Stimulated activated CD8-positive, alpha-beta memory T cell treated with anti-CD3 and anti-CD28 coated beads, Interleukin-2, amount 100 ng/mL, for 1 hour (primary cell): ENCODE results near the gene COL3A1.

Source experiments
- DNase-seq, 2 donors: peaks; one replicate each; pipeline ENCODE4 v3.0.0-alpha.2; 2020; ENCODE audit warnings: low read depth in 2 of 2

COL3A1 gene

GRCh38 chr2:188974164-188974563 lies at the start of gene COL3A1:
COL3A1 (plus strand) TSS chr2:188974373; CDS start chr2:188974490, 117 bp downstream.
- DNase-seq, result no peak

GRCh38 chr2:188928643-188929042 lies 45.5 kb upstream of the COL3A1 start:
- no peak for DNase-seq

- no peak for DNase-seq
These were observed 42.8 kb upstream of the COL3A1 start for GRCh38 chr2:188931361-188931760.

- DNase-seq, result no peak
These were observed 36.6 kb upstream of the COL3A1 start for GRCh38 chr2:188937228-188938220.

GRCh38 chr2:188940171-188940570 lies 34.0 kb upstream of the COL3A1 start:
- DNase-seq, result no peak

GRCh38 chr2:188944442-188944841 lies 29.7 kb upstream of the COL3A1 start:
- DNase-seq, result no peak

- no peak for DNase-seq
These were observed 24.9 kb upstream of the COL3A1 start for GRCh38 chr2:188949046-188949818.

GRCh38 chr2:188952901-188953300 lies 21.3 kb upstream of the COL3A1 start:
- DNase-seq, result no peak

- DNase-seq, result no peak
These were observed 17.9 kb upstream of the COL3A1 start for GRCh38 chr2:188956290-188956689.

GRCh38 chr2:188956961-188957360 lies 17.2 kb upstream of the COL3A1 start:
- DNase-seq, result no peak

- no peak for DNase-seq
These were observed 16.5 kb upstream of the COL3A1 start for GRCh38 chr2:188957646-188958045.

GRCh38 chr2:188963741-188964140 lies 10.4 kb upstream of the COL3A1 start:
- no peak for DNase-seq

GRCh38 chr2:188964976-188965546 lies 9.1 kb upstream of the COL3A1 start:
- no peak for DNase-seq

GRCh38 chr2:188965563-188965962 lies 8.6 kb upstream of the COL3A1 start:
- DNase-seq, result no peak

- no peak for DNase-seq
These were observed 8.0 kb upstream of the COL3A1 start for GRCh38 chr2:188966079-188966571.

GRCh38 chr2:188966728-188967440 lies 7.3 kb upstream of the COL3A1 start:
- no peak for DNase-seq

GRCh38 chr2:188969236-188969635 lies 4.9 kb upstream of the COL3A1 start:
- no peak for DNase-seq

- DNase-seq, result no peak
These were observed 4.5 kb upstream of the COL3A1 start for GRCh38 chr2:188969651-188970050.

- no peak for DNase-seq
These were observed 4.0 kb upstream of the COL3A1 start for GRCh38 chr2:188970211-188970610.

GRCh38 chr2:188971432-188971861 lies 2.7 kb upstream of the COL3A1 start:
- DNase-seq, result no peak

- DNase-seq, result no peak
These were observed 532 bp upstream of the COL3A1 start for GRCh38 chr2:188973641-188974040.
